Stimulated activated CD4-positive, alpha-beta T cell treated with anti-CD3 and anti-CD28 coated beads, Interleukin-2, amount 100 ng/mL, for 48 hours (primary cell): ENCODE data around the gene CFAP141.

ENCODE experiments used
- DNase-seq, 2 donors: peaks; one replicate each; pipeline ENCODE4 v3.0.0-alpha.2; 2020

CFAP141 gene

GRCh38 chr1:154167461-154167860 is 38.7 kb downstream of the CFAP141 start:
- no peak for DNase-seq

- no peak for DNase-seq
These were observed 39.9 kb downstream of the CFAP141 start for GRCh38 chr1:154166207-154166606.

GRCh38 chr1:154159554-154159953 is 46.6 kb downstream of the CFAP141 start:
- DNase-seq: no peak

GRCh38 chr1:154158307-154159125 is 47.6 kb downstream of the CFAP141 start:
- no peak for DNase-seq

- DNase-seq: peak; percentile 54 to 55
These were observed 48.4 kb downstream of the CFAP141 start for GRCh38 chr1:154157520-154158306.

- no peak for DNase-seq
These were observed 50.9 kb downstream of the CFAP141 start for GRCh38 chr1:154155251-154155650.

- no peak for DNase-seq
These were observed 51.5 kb downstream of the CFAP141 start, which contains the start of gene NUP210L for GRCh38 chr1:154154534-154155191. TSS of gene NUP210L (minus strand) at chr1:154155073.

GRCh38 chr1:154154053-154154452 is 52.1 kb downstream of the CFAP141 start:
- DNase-seq: no peak

- no peak for DNase-seq
These were observed 54.8 kb downstream of the CFAP141 start for GRCh38 chr1:154151311-154151710.
